SU-DHL-6 (cell line): ENCODE results near the gene NENF.

Experiments used
- H2AFZ ChIP-seq: fragments of 200-600 bp; sonication (generic); 2 replicates; pipeline ENCODE4 v1.6.1; 2014; ENCODE audit warnings: low read depth, mild to moderate bottlenecking, moderate library complexity, mixed read lengths, antibody characterized with exemption, low read length; ENCODE audit not compliant: severe bottlenecking
- H3F3A ChIP-seq: fragments of 200-600 bp; shearing (Covaris generic); 2 replicates; pipeline ENCODE4 v1.6.0; 2016; ENCODE audit warnings: antibody characterized with exemption, mild to moderate bottlenecking; ENCODE audit not compliant: insufficient read depth
- H3K27ac ChIP-seq: fragments of 200-600 bp; sonication (generic); 2 replicates; pipeline ENCODE4 v1.5.1; 2016; ENCODE audit warnings: low read depth, mild to moderate bottlenecking, low read length, moderate library complexity, mixed read lengths
- H3K27me3 ChIP-seq: fragments of 200-600 bp; sonication (generic), shearing (Covaris generic); 2 replicates; pipeline ENCODE4 v1.6.0; 2014; ENCODE audit warnings: mild to moderate bottlenecking, low read length
- H3K36me3 ChIP-seq: fragments of 200-600 bp; sonication (generic); 2 replicates; pipeline ENCODE4 v1.6.1; 2014; ENCODE audit warnings: mild to moderate bottlenecking, low read length, mixed read lengths
- H3K4me2 ChIP-seq: fragments of 300-600, 200-600 bp; shearing (Covaris generic), sonication (generic); 2 replicates; pipeline ENCODE4 v1.6.0; 2014; ENCODE audit warnings: low read length, low read depth, mild to moderate bottlenecking; ENCODE audit not compliant: poor library complexity, severe bottlenecking
- H3K4me3 ChIP-seq: fragments of 200-600 bp; sonication (generic); 2 replicates; pipeline ENCODE4 v1.5.1; 2014; ENCODE audit warnings: antibody characterized with exemption, low read length, mild to moderate bottlenecking, mixed read lengths; ENCODE audit not compliant: insufficient read depth, poor library complexity, severe bottlenecking
- H3K79me2 ChIP-seq: fragments of 200-600 bp; sonication (generic); 2 replicates; pipeline ENCODE4 v1.6.1; 2014; ENCODE audit warnings: mild to moderate bottlenecking, low read length, moderate library complexity; ENCODE audit not compliant: insufficient read depth
- H3K9ac ChIP-seq: fragments of 200-600 bp; sonication (generic); 2 replicates; pipeline ENCODE4 v1.7.0; 2014; ENCODE audit warnings: mild to moderate bottlenecking, low read length
- H3K9me2 ChIP-seq: fragments of 200-600 bp; sonication (generic); replicated peaks from 2 replicates; pipeline ENCODE4 v1.6.1; 2014; ENCODE audit warnings: low read length; ENCODE audit not compliant: insufficient read depth
- H3K9me3 ChIP-seq: fragments of 200-600 bp; sonication (generic); 2 replicates; pipeline ENCODE4 v1.6.1; 2014; ENCODE audit warnings: low read length, mixed read lengths; ENCODE audit not compliant: insufficient read depth
- H4K20me1 ChIP-seq: fragments of 200-600 bp; sonication (generic); 2 replicates; pipeline ENCODE4 v1.6.1; 2014; ENCODE audit warnings: low read depth, mild to moderate bottlenecking, antibody characterized with exemption, low read length, moderate library complexity, mixed read lengths
- EZH2phosphoT487 ChIP-seq: fragments of 200-600 bp; sonication (generic), shearing (Covaris generic); conservative IDR thresholded peaks from 2 replicates; pipeline ENCODE4 v1.6.1; 2018; ENCODE audit warnings: mild to moderate bottlenecking, antibody characterized with exemption, low read length, moderate library complexity, mixed read lengths
- TF ChIP-seq, protein P1 (sequence below): fragments of 200-600 bp; sonication (generic); IDR thresholded peaks from one replicate; pipeline ENCODE4 v1.5.1; 2017; ENCODE audit warnings: antibody characterized with exemption, mild to moderate bottlenecking, low read length, moderate library complexity; ENCODE audit not compliant: insufficient read depth, poor library complexity, severe bottlenecking

Gene NENF

DNA sequence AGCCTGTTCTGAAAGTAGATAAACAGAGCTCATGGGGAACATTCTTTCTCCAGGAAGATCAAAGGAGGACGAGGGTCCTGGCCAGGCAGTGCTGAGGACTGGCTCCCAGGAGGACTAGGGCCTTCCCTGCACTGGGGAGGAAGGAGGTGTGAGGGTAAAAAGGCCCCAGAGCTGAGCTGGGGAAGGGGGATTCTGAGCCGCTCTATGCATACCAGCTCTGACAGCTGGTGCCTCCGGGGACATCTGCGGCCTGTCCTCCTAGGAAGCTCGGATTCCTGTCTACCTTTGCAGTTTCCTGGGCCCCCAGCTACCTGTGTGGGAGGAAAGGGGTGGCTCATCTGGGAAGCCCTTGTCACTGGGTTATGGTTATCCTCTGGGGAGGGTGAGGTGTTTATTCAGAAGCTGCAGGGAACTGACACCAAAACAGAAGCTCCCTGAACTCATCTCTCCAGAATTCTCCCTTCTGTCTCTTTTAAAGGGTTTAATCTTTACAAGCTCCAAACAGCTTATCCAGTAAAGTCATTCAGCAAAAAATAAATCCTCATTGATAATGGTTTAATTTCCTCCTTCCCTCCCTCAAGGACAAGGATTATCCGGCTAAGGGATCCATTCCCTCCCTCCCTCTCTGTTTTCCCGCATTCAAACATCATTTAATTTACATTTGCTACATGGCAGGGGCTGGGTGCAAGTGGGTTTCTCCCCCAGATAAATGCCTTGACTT, 31.0 kb downstream of the NENF start:
- Histone ChIP-seq H3K36me3 (no peaks in the 10 kb centered on the region), H3K9me2 (no peaks in the 10 kb centered on the region), H3K79me2 (no peaks in the 10 kb centered on the region), H3K4me2 (no peak overlapping the region), H3K27me3 (no peaks in the 10 kb centered on the region), H2AFZ (no peak overlapping the region), H3K4me3 (no peak overlapping the region), H3K27ac (no peak overlapping the region), H3K9ac (no peak overlapping the region), H4K20me1 (no peaks in the 10 kb centered on the region), H3F3A (no peaks in the 10 kb centered on the region), H3K9me3 (no peaks in the 10 kb centered on the region)
- TF ChIP-seq EZH2phosphoT487, result no peak
- TF ChIP-seq, protein P1, sequence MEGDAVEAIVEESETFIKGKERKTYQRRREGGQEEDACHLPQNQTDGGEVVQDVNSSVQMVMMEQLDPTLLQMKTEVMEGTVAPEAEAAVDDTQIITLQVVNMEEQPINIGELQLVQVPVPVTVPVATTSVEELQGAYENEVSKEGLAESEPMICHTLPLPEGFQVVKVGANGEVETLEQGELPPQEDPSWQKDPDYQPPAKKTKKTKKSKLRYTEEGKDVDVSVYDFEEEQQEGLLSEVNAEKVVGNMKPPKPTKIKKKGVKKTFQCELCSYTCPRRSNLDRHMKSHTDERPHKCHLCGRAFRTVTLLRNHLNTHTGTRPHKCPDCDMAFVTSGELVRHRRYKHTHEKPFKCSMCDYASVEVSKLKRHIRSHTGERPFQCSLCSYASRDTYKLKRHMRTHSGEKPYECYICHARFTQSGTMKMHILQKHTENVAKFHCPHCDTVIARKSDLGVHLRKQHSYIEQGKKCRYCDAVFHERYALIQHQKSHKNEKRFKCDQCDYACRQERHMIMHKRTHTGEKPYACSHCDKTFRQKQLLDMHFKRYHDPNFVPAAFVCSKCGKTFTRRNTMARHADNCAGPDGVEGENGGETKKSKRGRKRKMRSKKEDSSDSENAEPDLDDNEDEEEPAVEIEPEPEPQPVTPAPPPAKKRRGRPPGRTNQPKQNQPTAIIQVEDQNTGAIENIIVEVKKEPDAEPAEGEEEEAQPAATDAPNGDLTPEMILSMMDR, result no peak

DNA sequence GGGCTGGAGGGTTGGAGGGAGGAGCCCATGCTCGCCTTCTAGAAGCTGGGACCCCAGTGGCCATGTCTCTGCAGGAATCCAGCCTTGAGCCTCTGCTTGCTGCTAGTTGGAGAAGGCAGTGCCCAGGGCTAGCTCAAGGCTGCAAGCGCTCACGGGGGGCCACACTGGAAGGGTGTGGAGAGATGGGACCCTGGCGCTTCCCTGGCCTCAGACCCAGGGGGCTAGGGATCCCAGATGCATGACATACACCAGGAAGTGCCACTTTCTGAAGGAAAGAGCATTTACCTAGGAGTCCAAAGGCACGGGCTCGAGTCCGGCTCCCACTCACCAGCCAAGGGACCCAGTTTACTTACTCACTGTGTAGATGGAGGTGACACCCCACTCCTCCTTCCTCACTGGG, 32.6 kb downstream of the NENF start:
- TF ChIP-seq, protein P1, result no peak
- no peak for TF ChIP-seq EZH2phosphoT487
- Histone ChIP-seq H3K79me2 (no peaks in the 10 kb centered on the region), H3K27me3 (no peaks in the 10 kb centered on the region), H4K20me1 (no peaks in the 10 kb centered on the region), H3K9me2 (no peaks in the 10 kb centered on the region), H2AFZ (no peak overlapping the region), H3K4me2 (no peak overlapping the region), H3F3A (no peaks in the 10 kb centered on the region), H3K27ac (no peak overlapping the region), H3K9me3 (no peaks in the 10 kb centered on the region), H3K4me3 (no peak overlapping the region), H3K9ac (no peak overlapping the region), H3K36me3 (no peaks in the 10 kb centered on the region)

DNA sequence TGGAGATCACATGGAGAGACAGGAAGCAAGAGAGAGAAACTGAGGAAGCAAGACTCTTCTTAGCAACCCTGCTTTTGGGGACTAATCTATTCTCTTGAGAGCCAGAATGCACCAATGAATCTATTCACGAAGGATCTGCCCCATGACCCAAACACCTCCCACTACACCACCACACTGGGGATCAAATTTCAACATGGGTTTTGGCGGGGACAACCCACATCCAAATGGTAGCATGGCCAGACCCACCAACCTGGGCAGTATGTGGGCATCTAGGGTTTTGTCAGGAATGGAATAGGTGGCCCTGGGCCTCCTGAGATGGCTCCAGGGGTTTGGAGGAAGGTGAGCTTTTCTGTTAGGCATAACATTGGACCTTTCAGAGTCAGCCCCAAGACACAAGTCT, 33.7 kb downstream of the NENF start:
- Histone ChIP-seq H4K20me1 (no peaks in the 10 kb centered on the region), H3K4me3 (no peak overlapping the region), H3K36me3 (no peaks in the 10 kb centered on the region), H2AFZ (no peak overlapping the region), H3K9me3 (no peaks in the 10 kb centered on the region), H3K9ac (no peak overlapping the region), H3K9me2 (no peaks in the 10 kb centered on the region), H3K27me3 (no peaks in the 10 kb centered on the region), H3K4me2 (no peak overlapping the region), H3F3A (no peaks in the 10 kb centered on the region), H3K79me2 (no peaks in the 10 kb centered on the region), H3K27ac (no peak overlapping the region)
- TF ChIP-seq, protein P1, result no peak
- no peak for TF ChIP-seq EZH2phosphoT487
